HepG2 (cell line): ENCODE results near the gene TYR. TPM values are rescaled to one million over a fixed set of nuclear protein-coding genes. Genes with fewer than 3 reads are reported as not detected.

Experiments
- ATAC-seq: fragments of 200-7000 bp; cut with Tn5 transposase; 3 replicates; pipeline ENCODE4 v1.9.1; 2020; ENCODE audit warnings: mild to moderate bottlenecking, moderate library complexity
- Bru-seq: library from RNA; stranded (reverse); fragments of 400-500 nt; gene quantifications from one replicate; lab custom pipeline; 2021; lab: Mats Ljungman, UMichigan
- BruChase-seq, 2 experiments: library from RNA; stranded (reverse); fragments of 400-500 nt; gene quantifications; one replicate each; lab custom pipeline; 2021; lab: Mats Ljungman, UMichigan
- BruUV-seq: library from RNA; stranded (reverse); fragments of 400-500 nt; replicated peaks from 2 replicates; lab custom pipeline; 2021; lab: Mats Ljungman, UMichigan
- CTCF ChIA-PET: fragments of 300-600 bp; formaldehyde crosslinking; extraction: SDS; loops from one replicate; lab custom pipeline; 2021; ENCODE audit warnings: low total read pairs, inconsistent platforms, low intra/inter-chr PET ratio; lab: Yijun Ruan, JAX
- POLR2A ChIA-PET: fragments of 350-600 bp; sonication (Branson Sonifier 250); formaldehyde crosslinking; loops from one replicate; lab custom pipeline; 2020; ENCODE audit warnings: antibody characterized with exemption, inconsistent platforms; lab: Yijun Ruan, JAX
- DNase-seq: peaks from one replicate; pipeline ENCODE4 v3.0.0-alpha.2; 2015; ENCODE audit warnings: low spot score
- FAIRE-seq: peaks from 3 replicates; lab custom pipeline; 2011; peaks lifted over from hg19 to GRCh38; lab: Jason Lieb, UNC
- H2AFZ ChIP-seq: one replicate; pipeline ENCODE4 v1.6.1; 2011; ENCODE audit warnings: low read length, inconsistent platforms
- H3K27ac ChIP-seq: fragments of 300-600 bp; 3 replicates; pipeline ENCODE4 v1.8.0; 2011; ENCODE audit warnings: mixed run types, mild to moderate bottlenecking, mixed read lengths, low read length, inconsistent platforms; ENCODE audit not compliant: insufficient read depth; ENCODE audit errors: extremely low read length
- H3K27me3 ChIP-seq, 2 experiments: fragments of 200-600 bp in 1 of 2; 2 replicates in 1 of 2; 3 replicates in 1 of 2; pipeline versions ENCODE4 v1.6.0 to v1.8.0; 2011; ENCODE audit warnings: low read length in 2 of 2, mild to moderate bottlenecking in 2 of 2, moderate library complexity in 2 of 2, inconsistent platforms in 1 of 2; ENCODE audit not compliant: insufficient read depth in 2 of 2, control insufficient read depth in 1 of 2
- H3K36me3 ChIP-seq, 2 experiments: fragments of 200-600 bp in 1 of 2; replicated peaks in 1 of 2; 2 replicates in 1 of 2; 3 replicates in 1 of 2; pipeline versions ENCODE4 v1.5.1 to v1.8.0; 2011; ENCODE audit warnings: low read length in 2 of 2, inconsistent platforms in 1 of 2; ENCODE audit not compliant: insufficient read depth in 2 of 2, control insufficient read depth in 1 of 2
- H3K4me1 ChIP-seq: 2 replicates; pipeline ENCODE4 v1.5.1; 2012; ENCODE audit warnings: low read length, inconsistent platforms; ENCODE audit not compliant: insufficient read depth
- H3K4me2 ChIP-seq: 2 replicates; pipeline ENCODE4 v1.6.0; 2011; ENCODE audit warnings: low read depth, low read length, inconsistent platforms
- H3K4me3 ChIP-seq, 3 experiments: fragments of 200-600 bp in 1 of 3; sonication (generic), shearing (Covaris generic) in 1 of 3; replicated peaks in 1 of 3; 2 replicates each; pipeline ENCODE4 v1.5.1; 2011 to 2016; ENCODE audit warnings: low read length in 3 of 3, inconsistent platforms in 2 of 3, low read depth in 2 of 3, mild to moderate bottlenecking in 2 of 3, control low read depth in 1 of 3, mixed read lengths in 1 of 3; ENCODE audit not compliant: insufficient read depth in 1 of 3
- H3K79me2 ChIP-seq: one replicate; pipeline ENCODE4 v1.6.1; 2011; ENCODE audit warnings: low read length, inconsistent platforms; ENCODE audit not compliant: insufficient read depth
- H3K9ac ChIP-seq: 2 replicates; pipeline ENCODE4 v1.6.0; 2011; ENCODE audit warnings: mild to moderate bottlenecking, low read depth, low read length, inconsistent platforms; ENCODE audit not compliant: insufficient read depth
- H3K9me3 ChIP-seq: 2 replicates; pipeline ENCODE4 v1.5.1; 2012; ENCODE audit warnings: mild to moderate bottlenecking, low read length
- H4K20me1 ChIP-seq: 2 replicates; pipeline ENCODE4 v1.6.0; 2011; ENCODE audit warnings: inconsistent platforms, mild to moderate bottlenecking, low read length, moderate library complexity; ENCODE audit not compliant: insufficient read depth
- SMAD1 ChIP-seq: sonication (generic); formaldehyde crosslinking; IDR thresholded peaks from 2 replicates; pipeline ENCODE4 v1.4.0; 2020; ENCODE audit warnings: missing genetic modification reagents, low read depth, mild to moderate bottlenecking, borderline replicate concordance
- TAF1 ChIP-seq: sonication (generic); formaldehyde crosslinking; IDR thresholded peaks from 2 replicates; pipeline ENCODE4 v1.4.0; 2020; ENCODE audit warnings: missing genetic modification reagents
- ZNF784 ChIP-seq: sonication (generic); formaldehyde crosslinking; IDR thresholded peaks from 2 replicates; pipeline ENCODE4 v1.5.1; 2020; ENCODE audit warnings: missing genetic modification reagents, mild to moderate bottlenecking, borderline replicate concordance
- WGBS: methylation state at CpG from one replicate; pipeline ENCODE4 v1.1.6; 2017; ENCODE audit warnings: low lambda C conversion rate; 5-methylcytosine and 5-hydroxymethylcytosine counted together
- in situ Hi-C: cut with HindIII; loops from 2 replicates; pipeline ENCODE4 v1.10.0; 2017; ENCODE audit warnings: low pct_unique_long_range_greater_than_20kb; ENCODE audit not compliant: extremely low pct_ligation_motif_present
- intact Hi-C: fragments of 100-400 bp; cut with micrococcal nuclease; formaldehyde crosslinking; loops from one replicate; pipeline ENCODE4 v1.10.0; 2022; ENCODE audit not compliant: unreplicated experiment
- long read RNA-seq, 2 experiments: library from RNA in 1 of 2; library from polyadenylated mRNA in 1 of 2; stranded (forward) in 1 of 2; unstranded in 1 of 2; transcript quantifications; one replicate each; pipeline ENCODE4 v2.0.0, GENCODE V29; 2019 to 2022
- polyA minus RNA-seq, 3 experiments: library from RNA; depleted of rRNA, polyadenylated mRNA; stranded (reverse); fragments of >200 nt; gene quantifications; 2 replicates each; pipeline ENCODE4 v1.2.3, GENCODE V29; 2011; ENCODE audit warnings: low replicate concordance in 1 of 3
- polyA plus RNA-seq, 8 experiments: library from polyadenylated mRNA; depleted of rRNA in 3 of 8; stranded (reverse) in 7 of 8; unstranded in 1 of 8; fragments of >200 nt; fragmentation: Illumina TruSeq in 4 of 8; extraction: Trizol in 4 of 8; gene quantifications; 2 replicates each; pipeline versions ENCODE4 v1.2.1 to v1.2.3, GENCODE V29; 2011 to 2016; ENCODE audit warnings: low read depth in 4 of 8, missing spikeins in 1 of 8, mixed read lengths in 1 of 8; ENCODE audit not compliant: insufficient read depth in 1 of 8
- total RNA-seq, 5 experiments: library from RNA; depleted of rRNA; stranded (reverse); fragments of >200 nt; fragmentation: Illumina TruSeq; extraction: Trizol; gene quantifications; 2 replicates each; pipeline ENCODE4 v1.2.3, GENCODE V29; 2016; ENCODE audit warnings: low read depth in 1 of 5

Gene TYR
- not detected in 2 replicates for total RNA-seq (2016; rRNA removed; fragmentation: Illumina TruSeq; extraction: Trizol)
- total RNA-seq (2016; cell fraction: cytosol; rRNA removed; fragmentation: Illumina TruSeq; extraction: Trizol; ENCODE audit: low read depth) = not detected in 2 replicates
- not detected in 2 replicates for total RNA-seq (2016; cell fraction: insoluble cytoplasmic fraction; rRNA removed; fragmentation: Illumina TruSeq; extraction: Trizol)
- total RNA-seq (2016; cell fraction: membrane; rRNA removed; fragmentation: Illumina TruSeq; extraction: Trizol) = not detected in 2 replicates
- total RNA-seq (2016; cell fraction: nucleus; rRNA removed; fragmentation: Illumina TruSeq; extraction: Trizol) = not detected in 2 replicates
- not detected in 2 replicates for polyA plus RNA-seq (2011; rRNA removed)
- polyA plus RNA-seq (2011; cell fraction: cytosol; rRNA removed) = not detected in 2 replicates
- polyA plus RNA-seq (2011; cell fraction: nucleus; rRNA removed) = not detected in 2 replicates
- not detected in 2 replicates for polyA plus RNA-seq (2012)
- not detected in 2 replicates for polyA plus RNA-seq (2016; cell fraction: cytosol; fragmentation: Illumina TruSeq; extraction: Trizol; ENCODE audit: low read depth)
- not detected in 2 replicates for polyA plus RNA-seq (2016; cell fraction: insoluble cytoplasmic fraction; fragmentation: Illumina TruSeq; extraction: Trizol; ENCODE audit: low read depth)
- not detected in 2 replicates for polyA plus RNA-seq (2016; cell fraction: membrane; fragmentation: Illumina TruSeq; extraction: Trizol; ENCODE audit: low read depth)
- polyA plus RNA-seq (2016; cell fraction: nucleus; fragmentation: Illumina TruSeq; extraction: Trizol; ENCODE audit: insufficient read depth, low read depth) = not detected in 2 replicates
- polyA minus RNA-seq (2011; rRNA and poly(A)+ RNA removed; ENCODE audit: low replicate concordance) = not detected in 2 replicates
- polyA minus RNA-seq (2011; cell fraction: cytosol; rRNA and poly(A)+ RNA removed) = not detected in 2 replicates
- polyA minus RNA-seq (2011; cell fraction: nucleus; rRNA and poly(A)+ RNA removed) = not detected in 2 replicates
- not detected for Bru-seq, nascent RNA
- BruChase-seq, experiment 1, labeled RNA remaining after a 6-hour chase = not detected
- BruChase-seq, experiment 2, labeled RNA remaining after a 2-hour chase = not detected
- long read RNA-seq, experiment 1 = 0 reads
- long read RNA-seq, experiment 2 = 0 reads

GRCh38 chr11:89177691-89178231 lies at the start of gene TYR:
Gene TYR (plus strand): TSS chr11:89177875. CDS start chr11:89177954, 79 bp downstream.
- POLR2A ChIA-PET = no interaction called here
- 13% methylated on average over 5 of the region's 8 CpGs for WGBS

More at GRCh38 chr11:89177691-89178231, at the start of gene TYR:
- Histone ChIP-seq H3K9me3 (no peaks in the 10 kb centered on the region), H3K27ac (no peak within 1 kb of the TSS), H3K9ac (no peak within 1 kb of the TSS), H2AFZ (no peak within 1 kb of the TSS), H3K4me2 (no peak within 1 kb of the TSS), H3K79me2 (no peaks in the 10 kb centered on the region), H4K20me1 (no peaks in the 10 kb centered on the region), H3K4me3 (no peak within 1 kb of the TSS), H3K36me3 (no peaks in the 10 kb centered on the region), H3K4me1 (no peaks in the 10 kb centered on the region), H3K27me3 (no peaks in the 10 kb centered on the region)
- intact Hi-C loops (no loop called here), in situ Hi-C loops (no loop called here)
- no TSS peak for BruUV-seq
- TF ChIP-seq SMAD1 (CRISPR knock-in tag) (no peak), TAF1 (no peak), ZNF784 (CRISPR knock-in tag) (no peak)
- FAIRE-seq (no peak), ATAC-seq (no peak), DNase-seq (no peak)
- CTCF ChIA-PET = no interaction called here
